ENCODE data around the gene AEBP2.

- TF ChIP-seq CTCF (IDR thresholded peaks at IDR 0.05) (no peak), EP300 (IDR thresholded peaks at IDR 0.05) (no peak)
Measured at GRCh38 chr12:19402211-19402610, 37.1 kb upstream of the AEBP2 start.
